Measurements from ENCODE around the gene PPFIA1.

DNA sequence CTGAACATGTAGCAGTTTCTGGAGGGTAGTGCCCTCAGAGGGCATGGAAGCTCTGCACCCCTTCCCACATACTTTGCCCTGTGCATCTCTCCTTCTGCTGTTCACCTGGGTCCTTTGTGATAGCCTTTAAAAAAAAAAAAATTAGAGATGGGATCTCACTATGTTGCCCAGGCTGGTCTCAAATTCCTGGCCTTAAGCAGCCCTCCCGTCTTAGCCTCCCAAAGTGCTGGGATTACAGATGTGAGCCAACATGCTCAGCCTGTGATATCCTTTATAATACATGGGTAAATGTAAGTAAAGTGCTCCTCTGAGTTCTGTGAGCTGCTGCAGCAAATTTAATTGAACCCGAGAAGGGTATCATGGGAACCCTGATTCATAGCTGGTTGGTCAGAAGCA is 33.7 kb downstream of the PPFIA1 start:
- TF ChIP-seq EZH2 (IDR thresholded peaks at IDR 0.05; ENCODE audit: borderline replicate concordance), result no peak
- TF ChIP-seq CTCF (IDR thresholded peaks at IDR 0.05; ENCODE audit: poor library complexity), result no peak

Data from hepatocyte (in vitro differentiated cells).